T1000 (cell line): ENCODE measurements around the gene ABTB2.

Experiments
- DNase-seq: peaks from one replicate; lab custom pipeline; 2025; ENCODE audit warnings: mixed read lengths; lab: John Stamatoyannopoulos, UW

Gene ABTB2

GRCh38 chr11:34148504-34149165, 209.2 kb downstream of the ABTB2 start:
- DNase-seq = no peak

- no peak for DNase-seq
Measured at GRCh38 chr11:34147581-34147980, 210.2 kb downstream of the ABTB2 start.

GRCh38 chr11:34146866-34147265, 210.9 kb downstream of the ABTB2 start:
- no peak for DNase-seq

GRCh38 chr11:34146411-34146810, 211.4 kb downstream of the ABTB2 start:
- no peak for DNase-seq

GRCh38 chr11:34145847-34146381, 211.9 kb downstream of the ABTB2 start:
- no peak for DNase-seq

- DNase-seq = no peak
Measured at GRCh38 chr11:34145073-34145472, 212.7 kb downstream of the ABTB2 start.

- no peak for DNase-seq
Measured at GRCh38 chr11:34143048-34143447, 214.8 kb downstream of the ABTB2 start.

- DNase-seq = no peak
Measured at GRCh38 chr11:34140149-34140548, 217.7 kb downstream of the ABTB2 start.

- no peak for DNase-seq
Measured at GRCh38 chr11:34139346-34139745, 218.5 kb downstream of the ABTB2 start.

- no peak for DNase-seq
Measured at GRCh38 chr11:34136420-34136819, 221.4 kb downstream of the ABTB2 start.

GRCh38 chr11:34135439-34135838, 222.4 kb downstream of the ABTB2 start:
- no peak for DNase-seq

GRCh38 chr11:34134765-34135164, 223.0 kb downstream of the ABTB2 start:
- DNase-seq = no peak

GRCh38 chr11:34132261-34132965, 225.4 kb downstream of the ABTB2 start:
- DNase-seq = no peak

- DNase-seq = no peak
Measured at GRCh38 chr11:34128824-34129223, 229.0 kb downstream of the ABTB2 start.

GRCh38 chr11:34126959-34127848, 230.6 kb downstream of the ABTB2 start:
- no peak for DNase-seq

- no peak for DNase-seq
Measured at GRCh38 chr11:34124885-34125668, 232.7 kb downstream of the ABTB2 start.

GRCh38 chr11:34120651-34121050, 237.2 kb downstream of the ABTB2 start:
- DNase-seq = no peak

GRCh38 chr11:34114471-34114870, 243.3 kb downstream of the ABTB2 start:
- DNase-seq = no peak

GRCh38 chr11:34114014-34114413, 243.8 kb downstream of the ABTB2 start:
- DNase-seq = no peak

- no peak for DNase-seq
Measured at GRCh38 chr11:34111722-34112270, 246.0 kb downstream of the ABTB2 start.

GRCh38 chr11:34105957-34106504, 251.8 kb downstream of the ABTB2 start:
- DNase-seq = no peak
